Mononuclear cell (primary cell): ENCODE results near the gene DLGAP1. TPM values are rescaled to one million over a fixed set of nuclear protein-coding genes. Genes with fewer than 3 reads are reported as not detected.
A peak's percentile ranks its signal among the peaks of the same experiment; 100 is the strongest.
"Not testable (repeated sequence)": the region's sequence is repeated elsewhere in the genome, so short reads cannot be mapped to it uniquely, and the experiment has no call there.

ENCODE experiments used
- H3K27me3 ChIP-seq: 2 replicates; pipeline ENCODE4 v1.6.0; 2011; ENCODE audit warnings: low read length, control low read depth; ENCODE audit not compliant: insufficient read depth
- H3K4me1 ChIP-seq: 2 replicates; pipeline ENCODE4 v1.5.1; 2011; ENCODE audit warnings: mild to moderate bottlenecking, low read length, control low read depth; ENCODE audit not compliant: insufficient read depth
- H3K4me3 ChIP-seq: 2 replicates; pipeline ENCODE4 v1.5.1; 2011; ENCODE audit warnings: mild to moderate bottlenecking, low read length, moderate library complexity
- H3K9me3 ChIP-seq: 2 replicates; pipeline ENCODE4 v1.5.1; 2011; ENCODE audit warnings: low read depth, mild to moderate bottlenecking, control low read depth, low read length
- total RNA-seq: library from RNA; depleted of rRNA; stranded (reverse); fragments of >200 nt; gene quantifications from one replicate; pipeline ENCODE4 v1.2.3, GENCODE V29; 2012

DLGAP1 gene
- total RNA-seq, 1 donor, result 0.42 TPM

- Histone ChIP-seq H3K4me1 (peaks cover 9% of the 10 kb centered on the region), H3K4me3 (no peak overlapping the region)
Observed at GRCh38 chr18:3619746-3620145, 835.4 kb downstream of the DLGAP1 start.

DNA sequence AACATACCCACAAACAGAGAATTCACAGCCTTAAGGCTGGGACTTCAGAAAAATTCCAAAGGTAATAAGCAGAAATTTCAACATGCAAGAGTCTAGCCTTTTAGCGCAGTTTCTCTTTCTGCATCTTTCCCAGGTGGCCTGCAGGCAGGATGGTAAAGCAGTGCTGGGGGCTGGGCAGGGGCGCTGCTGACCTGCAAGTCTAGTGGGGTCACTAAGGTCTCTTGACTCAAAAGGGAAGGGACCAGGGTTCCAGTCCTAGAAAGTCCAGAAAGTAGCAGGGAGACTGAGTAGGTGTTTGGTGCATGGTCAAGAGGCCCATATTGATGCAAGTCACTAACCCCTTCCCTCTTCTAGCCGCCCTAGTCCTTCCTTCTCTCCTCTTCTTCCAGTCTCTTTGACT is 835.9 kb downstream of the DLGAP1 start:
- H3K27me3 ChIP-seq, result no peaks in the 10 kb centered on the region
- no peaks in the 10 kb centered on the region for H3K9me3 ChIP-seq
- H3K4me1 ChIP-seq, result peaks cover 3% of the 10 kb centered on the region
- H3K4me3 ChIP-seq, result no peak overlapping the region

More at GRCh38 chr18:3619746-3620145, 835.4 kb downstream of the DLGAP1 start:
- Histone ChIP-seq H3K27me3 (no peaks in the 10 kb centered on the region), H3K9me3 (no peaks in the 10 kb centered on the region)

- no peaks in the 10 kb centered on the region for H3K4me1 ChIP-seq
- H3K27me3 ChIP-seq, result no peaks in the 10 kb centered on the region
- H3K4me3 ChIP-seq, result no peak overlapping the region
- H3K9me3 ChIP-seq, result no peaks in the 10 kb centered on the region
Observed at GRCh38 chr18:3616744-3617143, 838.4 kb downstream of the DLGAP1 start.

GRCh38 chr18:3616142-3616541 is 839.0 kb downstream of the DLGAP1 start:
- Histone ChIP-seq H3K4me3 (no peak overlapping the region), H3K27me3 (no peaks in the 10 kb centered on the region), H3K9me3 (no peaks in the 10 kb centered on the region), H3K4me1 (no peaks in the 10 kb centered on the region)

DNA sequence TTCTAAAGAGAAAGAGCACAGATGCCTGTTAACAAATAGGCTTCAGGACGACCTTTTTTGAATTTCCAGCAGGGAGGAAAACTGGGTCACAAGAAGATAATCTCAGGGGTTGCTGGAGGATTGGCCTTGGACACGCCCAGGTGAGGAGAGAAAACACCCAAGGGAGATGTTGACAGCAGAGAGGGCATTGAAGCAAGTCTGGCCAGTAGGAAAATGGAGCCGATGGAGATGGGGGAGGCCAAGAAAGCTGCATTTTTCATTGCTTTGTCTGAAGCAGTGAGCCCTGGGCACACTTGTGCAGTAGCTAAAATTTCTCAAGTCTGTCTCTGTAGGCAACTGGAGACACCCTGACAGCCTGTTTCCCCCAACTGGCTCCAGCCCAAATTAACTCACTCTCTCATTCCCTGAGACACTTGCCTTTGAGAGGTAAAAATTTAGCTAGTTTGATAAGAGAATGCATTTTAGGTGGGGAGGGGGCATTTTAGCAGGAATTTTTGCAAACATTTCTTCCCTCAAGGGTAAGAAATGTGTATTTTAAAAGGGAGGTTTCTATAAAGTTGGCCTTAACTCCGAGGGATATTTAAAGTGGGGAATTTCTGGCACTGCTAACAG is 839.6 kb downstream of the DLGAP1 start:
- H3K4me1 ChIP-seq, result no peaks in the 10 kb centered on the region
- H3K9me3 ChIP-seq, result no peaks in the 10 kb centered on the region
- no peaks in the 10 kb centered on the region for H3K27me3 ChIP-seq
- no peak overlapping the region for H3K4me3 ChIP-seq

GRCh38 chr18:3612315-3612714 is 842.8 kb downstream of the DLGAP1 start:
- no peaks in the 10 kb centered on the region for H3K9me3 ChIP-seq
- no peak overlapping the region for H3K4me3 ChIP-seq
- no peaks in the 10 kb centered on the region for H3K4me1 ChIP-seq

GRCh38 chr18:3611313-3612090 is 843.6 kb downstream of the DLGAP1 start:
- H3K4me1 ChIP-seq, result peaks cover 8% of the 10 kb centered on the region
- no peaks in the 10 kb centered on the region for H3K27me3 ChIP-seq
- H3K4me3 ChIP-seq, result no peak overlapping the region
- no peaks in the 10 kb centered on the region for H3K9me3 ChIP-seq

More at GRCh38 chr18:3612315-3612714, 842.8 kb downstream of the DLGAP1 start:
- H3K27me3 ChIP-seq, result no peaks in the 10 kb centered on the region

DNA sequence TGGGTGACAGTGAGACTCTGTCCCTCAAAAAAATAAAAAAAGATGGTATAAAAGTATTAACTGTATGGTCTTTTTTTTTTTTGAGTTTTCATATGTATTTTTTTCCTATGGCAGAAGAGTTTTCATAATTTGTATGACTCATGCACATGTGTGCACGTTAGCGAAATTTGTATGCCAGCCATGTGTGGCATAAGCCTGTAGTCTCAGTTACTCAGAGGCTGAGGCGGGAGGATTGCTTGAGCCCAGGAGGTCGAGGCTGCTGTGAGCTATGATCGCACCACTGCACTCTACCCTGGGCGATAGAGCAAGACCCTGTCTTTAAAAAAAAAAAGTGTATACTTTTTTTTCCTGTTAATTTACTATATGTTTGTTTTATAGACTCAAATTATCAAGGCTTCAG is 844.3 kb downstream of the DLGAP1 start:
- H3K27me3 ChIP-seq, result no peaks in the 10 kb centered on the region
- no peak overlapping the region for H3K4me3 ChIP-seq
- H3K4me1 ChIP-seq, result peaks cover 12% of the 10 kb centered on the region
- no peaks in the 10 kb centered on the region for H3K9me3 ChIP-seq

- no peak overlapping the region for H3K4me3 ChIP-seq
- H3K4me1 ChIP-seq, result peaks cover 18% of the 10 kb centered on the region
- H3K9me3 ChIP-seq, result no peaks in the 10 kb centered on the region
- H3K27me3 ChIP-seq, result no peaks in the 10 kb centered on the region
Observed at GRCh38 chr18:3610188-3610708, 844.9 kb downstream of the DLGAP1 start.

DNA sequence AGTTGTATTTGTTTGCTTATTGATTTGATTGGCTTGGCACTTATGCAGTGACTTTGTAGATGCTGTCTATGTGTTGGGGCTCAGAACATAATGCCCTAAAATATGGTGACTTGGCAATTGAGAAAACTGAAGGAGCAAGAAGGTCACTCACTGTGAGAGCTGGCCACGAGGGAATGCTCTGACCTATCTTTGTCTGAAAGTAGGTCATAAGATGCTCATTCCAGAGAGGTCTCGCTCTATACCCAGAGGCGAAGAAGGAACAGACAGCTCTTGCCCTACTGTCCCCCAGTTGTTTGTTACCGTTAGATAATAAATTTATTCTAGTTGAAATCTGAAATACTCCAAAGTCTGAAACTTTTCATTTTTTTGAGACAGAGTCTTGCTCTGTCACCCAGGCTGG is 846.6 kb downstream of the DLGAP1 start:
- no peak overlapping the region for H3K4me3 ChIP-seq
- H3K9me3 ChIP-seq, result no peaks in the 10 kb centered on the region
- H3K27me3 ChIP-seq, result no peaks in the 10 kb centered on the region
- peaks cover 35% of the 10 kb centered on the region for H3K4me1 ChIP-seq

- H3K4me1 ChIP-seq, result peaks cover 40% of the 10 kb centered on the region
- H3K9me3 ChIP-seq, H3K27me3 ChIP-seq, H3K4me3 ChIP-seq: not testable (repeated sequence)
Observed at GRCh38 chr18:3608099-3608453, 847.0 kb downstream of the DLGAP1 start.

GRCh38 chr18:3607309-3608098 is 847.6 kb downstream of the DLGAP1 start:
- H3K4me3 ChIP-seq, result no peak overlapping the region
- H3K27me3 ChIP-seq, result no peaks in the 10 kb centered on the region
- peaks cover 45% of the 10 kb centered on the region for H3K4me1 ChIP-seq
- H3K9me3 ChIP-seq, result no peaks in the 10 kb centered on the region

- not testable (repeated sequence) for H3K9me3 ChIP-seq, H3K4me3 ChIP-seq, H3K27me3 ChIP-seq
- peaks cover 49% of the 10 kb centered on the region for H3K4me1 ChIP-seq
Observed at GRCh38 chr18:3606863-3607262, 848.2 kb downstream of the DLGAP1 start.

GRCh38 chr18:3605954-3606443 is 849.1 kb downstream of the DLGAP1 start:
- Histone ChIP-seq H3K4me1 (peaks cover 50% of the 10 kb centered on the region), H3K9me3 (no peaks in the 10 kb centered on the region), H3K27me3 (no peaks in the 10 kb centered on the region), H3K4me3 (peak overlapping the region; percentile 32)

DNA sequence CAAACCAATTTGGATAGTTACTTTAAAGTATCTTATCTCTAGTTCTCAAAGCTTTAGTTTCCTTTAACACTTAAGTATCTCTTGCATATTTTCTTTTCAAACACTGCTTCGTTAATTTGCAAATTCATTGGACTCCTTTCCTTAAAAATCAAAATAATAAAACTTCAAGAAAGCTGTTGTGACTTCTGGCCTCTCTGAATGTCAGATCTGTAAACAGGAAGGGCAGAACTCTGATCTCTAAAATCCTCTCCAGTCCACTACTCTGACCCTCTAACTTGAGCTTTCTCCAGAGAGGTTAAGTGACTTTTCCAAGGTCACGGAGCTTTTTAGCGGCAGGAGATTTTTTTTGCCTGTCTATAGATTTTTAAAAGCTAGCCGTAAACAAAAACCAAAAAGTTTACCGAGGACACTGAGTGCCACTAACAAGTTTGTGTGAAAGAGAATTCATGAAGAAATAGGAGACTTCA is 849.6 kb downstream of the DLGAP1 start:
- Histone ChIP-seq H3K27me3 (no peaks in the 10 kb centered on the region), H3K4me3 (peak overlapping the region; percentile 32), H3K9me3 (no peaks in the 10 kb centered on the region), H3K4me1 (peaks cover 50% of the 10 kb centered on the region)
